ENCODE results near the gene COPS7B. TPM values are rescaled to one million over a fixed set of nuclear protein-coding genes. Genes with fewer than 3 reads are reported as not detected.

COPS7B gene
- total RNA-seq, 4 donors from 2014 or later = 19.1 to 31.8 (median 24.4) TPM

DNA sequence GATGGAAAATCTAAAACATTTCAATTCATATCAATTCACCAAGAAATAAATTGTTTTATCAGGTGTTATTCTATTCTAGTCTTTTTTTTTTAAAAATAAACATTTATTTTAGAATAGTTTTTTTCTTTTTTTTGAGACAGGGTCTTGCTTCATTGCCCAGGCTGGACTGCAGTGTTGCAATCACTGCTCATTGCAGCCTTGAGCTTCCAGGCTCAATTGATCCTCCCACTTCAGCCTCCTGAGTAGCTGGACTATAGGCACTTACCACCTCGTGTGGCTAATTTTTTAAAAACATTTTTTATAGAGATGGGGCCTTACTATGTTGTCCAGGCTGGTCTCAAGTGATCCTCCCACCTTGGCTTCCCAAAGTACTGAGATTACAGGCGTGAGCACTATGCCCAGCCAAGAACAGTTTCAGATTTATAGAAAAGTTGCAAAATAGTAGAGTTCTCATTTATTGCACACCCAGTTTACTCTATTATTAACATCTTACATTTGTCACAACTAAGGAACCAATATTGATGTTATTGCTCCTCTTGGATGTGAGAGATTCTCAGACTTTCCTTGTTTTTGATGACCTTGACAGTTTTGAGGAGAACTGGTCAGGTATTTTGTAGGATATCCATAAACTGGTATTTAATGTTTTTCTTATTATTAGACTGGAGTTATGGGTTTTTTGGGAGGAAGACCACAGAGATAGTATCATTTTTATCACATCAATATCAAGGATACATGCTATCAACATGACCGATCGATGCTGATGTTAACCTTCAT is 35.0 kb upstream of the COPS7B start:
- H3K27me3 ChIP-seq = no peaks in the 10 kb centered on the region
- H3K4me1 ChIP-seq = no peaks in the 10 kb centered on the region
- intact Hi-C loops (cut with DNase I; ENCODE audit: low total_unique reads) = no loop called here
- no peak for DNase-seq
- H3K27ac ChIP-seq = no peak overlapping the region
- H3K4me3 ChIP-seq = no peak overlapping the region
- TF ChIP-seq POLR2A (IDR thresholded peaks at IDR 0.05) = no peak
- TF ChIP-seq, protein P1, sequence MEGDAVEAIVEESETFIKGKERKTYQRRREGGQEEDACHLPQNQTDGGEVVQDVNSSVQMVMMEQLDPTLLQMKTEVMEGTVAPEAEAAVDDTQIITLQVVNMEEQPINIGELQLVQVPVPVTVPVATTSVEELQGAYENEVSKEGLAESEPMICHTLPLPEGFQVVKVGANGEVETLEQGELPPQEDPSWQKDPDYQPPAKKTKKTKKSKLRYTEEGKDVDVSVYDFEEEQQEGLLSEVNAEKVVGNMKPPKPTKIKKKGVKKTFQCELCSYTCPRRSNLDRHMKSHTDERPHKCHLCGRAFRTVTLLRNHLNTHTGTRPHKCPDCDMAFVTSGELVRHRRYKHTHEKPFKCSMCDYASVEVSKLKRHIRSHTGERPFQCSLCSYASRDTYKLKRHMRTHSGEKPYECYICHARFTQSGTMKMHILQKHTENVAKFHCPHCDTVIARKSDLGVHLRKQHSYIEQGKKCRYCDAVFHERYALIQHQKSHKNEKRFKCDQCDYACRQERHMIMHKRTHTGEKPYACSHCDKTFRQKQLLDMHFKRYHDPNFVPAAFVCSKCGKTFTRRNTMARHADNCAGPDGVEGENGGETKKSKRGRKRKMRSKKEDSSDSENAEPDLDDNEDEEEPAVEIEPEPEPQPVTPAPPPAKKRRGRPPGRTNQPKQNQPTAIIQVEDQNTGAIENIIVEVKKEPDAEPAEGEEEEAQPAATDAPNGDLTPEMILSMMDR (IDR thresholded peaks at IDR 0.05) = no peak
- H3K9me3 ChIP-seq = no peaks in the 10 kb centered on the region
- H3K36me3 ChIP-seq = no peaks in the 10 kb centered on the region

DNA sequence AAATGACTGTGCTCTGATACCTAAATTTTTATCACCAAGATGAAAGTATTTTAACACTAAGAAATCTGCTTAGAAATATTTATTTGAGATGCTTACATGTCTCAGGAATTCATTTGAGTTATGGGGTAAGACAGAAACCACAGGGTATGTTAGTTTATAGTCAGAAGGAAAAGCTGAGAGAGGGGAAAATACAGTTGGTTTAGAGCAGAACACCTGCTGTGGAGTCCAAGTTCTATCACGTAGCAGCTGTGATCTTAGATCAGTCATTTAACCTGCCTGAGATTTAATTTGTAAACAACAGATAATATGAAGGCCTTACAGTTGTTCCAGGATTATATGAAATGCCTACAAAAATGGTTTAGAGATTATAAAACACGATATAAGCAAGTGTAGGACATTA is 34.2 kb upstream of the COPS7B start:
- Histone ChIP-seq H3K36me3 (no peaks in the 10 kb centered on the region), H3K27ac (no peak overlapping the region), H3K27me3 (no peaks in the 10 kb centered on the region), H3K9me3 (no peaks in the 10 kb centered on the region), H3K4me3 (no peak overlapping the region), H3K4me1 (no peaks in the 10 kb centered on the region)
- intact Hi-C loops (cut with DNase I; ENCODE audit: low total_unique reads) = no loop called here
- TF ChIP-seq, protein P1 (IDR thresholded peaks at IDR 0.05) = no peak
- no peak for TF ChIP-seq POLR2A (IDR thresholded peaks at IDR 0.05)
- DNase-seq = no peak

- Histone ChIP-seq H3K27ac (no peak overlapping the region), H3K9me3 (no peaks in the 10 kb centered on the region), H3K36me3 (no peaks in the 10 kb centered on the region), H3K4me3 (no peak overlapping the region), H3K27me3 (no peaks in the 10 kb centered on the region), H3K4me1 (no peaks in the 10 kb centered on the region)
- intact Hi-C loops (cut with DNase I; ENCODE audit: low total_unique reads) = no loop called here
- TF ChIP-seq POLR2A (IDR thresholded peaks at IDR 0.05) = no peak
- TF ChIP-seq, protein P1 (IDR thresholded peaks at IDR 0.05) = no peak
- DNase-seq = no peak
These were observed 24.5 kb upstream of the COPS7B start for GRCh38 chr2:231761735-231762134.

DNA sequence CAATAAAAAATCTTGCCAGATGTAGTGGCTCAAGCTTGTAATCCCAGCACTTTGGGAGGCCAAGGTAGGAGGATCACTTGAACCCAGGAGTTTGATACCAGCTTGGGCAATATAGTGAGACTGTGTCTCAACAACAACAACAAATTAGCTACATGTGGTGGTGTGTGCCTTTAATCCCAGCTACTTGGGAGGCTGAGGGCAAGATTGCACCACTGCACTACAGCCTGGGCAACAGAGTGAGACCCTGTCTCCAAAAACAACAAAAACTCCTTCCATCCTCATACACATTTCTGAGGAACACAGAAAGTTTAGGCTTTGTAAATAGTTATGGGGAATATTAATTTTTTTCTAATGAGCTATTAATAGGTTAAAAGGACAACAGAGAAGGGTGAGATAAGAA is 22.1 kb upstream of the COPS7B start:
- Histone ChIP-seq H3K9me3 (no peaks in the 10 kb centered on the region), H3K4me1 (no peaks in the 10 kb centered on the region), H3K27ac (no peak overlapping the region), H3K36me3 (no peaks in the 10 kb centered on the region), H3K4me3 (no peak overlapping the region), H3K27me3 (no peaks in the 10 kb centered on the region)
- intact Hi-C loops (cut with DNase I; ENCODE audit: low total_unique reads) = no loop called here
- TF ChIP-seq POLR2A (IDR thresholded peaks at IDR 0.05) = no peak
- TF ChIP-seq, protein P1 (IDR thresholded peaks at IDR 0.05) = no peak
- no peak for DNase-seq

GRCh38 chr2:231764760-231765159 is 21.5 kb upstream of the COPS7B start:
- Histone ChIP-seq H3K4me1 (no peaks in the 10 kb centered on the region), H3K4me3 (no peak overlapping the region), H3K36me3 (no peaks in the 10 kb centered on the region), H3K27me3 (no peaks in the 10 kb centered on the region), H3K9me3 (no peaks in the 10 kb centered on the region), H3K27ac (no peak overlapping the region)
- no peak for DNase-seq
- TF ChIP-seq, protein P1 (IDR thresholded peaks at IDR 0.05) = no peak
- TF ChIP-seq POLR2A (IDR thresholded peaks at IDR 0.05) = no peak
- intact Hi-C loops (cut with DNase I; ENCODE audit: low total_unique reads) = no loop called here
